Stimulated activated CD4-positive, alpha-beta T cell treated with anti-CD3 and anti-CD28 coated beads, Interleukin-2, amount 100 ng/mL, for 48 hours (primary cell): ENCODE measurements around the gene CIDEC.

Experiments used
- DNase-seq, 2 donors: peaks; one replicate each; pipeline ENCODE4 v3.0.0-alpha.2; 2020

The CIDEC gene

GRCh38 chr3:9841015-9841414 lies 39.0 kb downstream of the CIDEC start:
- no peak for DNase-seq

- no peak for DNase-seq
These were observed 41.2 kb downstream of the CIDEC start for GRCh38 chr3:9838856-9839255.

- no peak for DNase-seq
These were observed 42.1 kb downstream of the CIDEC start for GRCh38 chr3:9837701-9838582.

GRCh38 chr3:9834520-9835380 lies 45.3 kb downstream of the CIDEC start:
- DNase-seq: no peak

- DNase-seq: no peak
These were observed 47.0 kb downstream of the CIDEC start for GRCh38 chr3:9833078-9833477.

GRCh38 chr3:9831253-9831652 lies 48.8 kb downstream of the CIDEC start:
- DNase-seq: no peak

- DNase-seq: no peak
These were observed 51.0 kb downstream of the CIDEC start for GRCh38 chr3:9828801-9829755.

GRCh38 chr3:9826815-9827573 lies 53.1 kb downstream of the CIDEC start:
- peak in 1 of 2 donors; percentile 23 for DNase-seq

GRCh38 chr3:9825451-9826040 lies 54.5 kb downstream of the CIDEC start:
- no peak for DNase-seq

GRCh38 chr3:9820946-9821345 lies 59.1 kb downstream of the CIDEC start:
- DNase-seq: no peak

- DNase-seq: no peak
These were observed 59.5 kb downstream of the CIDEC start for GRCh38 chr3:9820543-9820942.

GRCh38 chr3:9818666-9819335 lies 61.3 kb downstream of the CIDEC start:
- DNase-seq: no peak

GRCh38 chr3:9817436-9817835 lies 62.6 kb downstream of the CIDEC start:
- DNase-seq: no peak
